Smooth muscle cell (in vitro differentiated cells): Measurements from ENCODE around the gene RBX1. TPM values are rescaled to one million over a fixed set of nuclear protein-coding genes. Genes with fewer than 3 reads are reported as not detected.
A peak's percentile ranks its signal among the peaks of the same experiment; 100 is the strongest.

Experiments used
- DNase-seq: peaks from one replicate; lab custom pipeline; 2025; ENCODE audit not compliant: unreplicated experiment; lab: John Stamatoyannopoulos, UW
- H2AFZ ChIP-seq: fragments of 200-600 bp; sonication (generic); 2 replicates; pipeline ENCODE4 v1.6.0; 2016; ENCODE audit warnings: antibody characterized with exemption, low read depth, mild to moderate bottlenecking
- H3F3A ChIP-seq: fragments of 200-600 bp; sonication (generic); 2 replicates; pipeline ENCODE4 v1.6.0; 2017; ENCODE audit warnings: antibody characterized with exemption, low read depth
- H3K27ac ChIP-seq: fragments of 200-600 bp; sonication (generic); 2 replicates; pipeline ENCODE4 v1.5.1; 2016; ENCODE audit warnings: low read depth, mild to moderate bottlenecking
- H3K27me3 ChIP-seq: fragments of 200-600 bp; sonication (generic); 2 replicates; pipeline ENCODE4 v1.6.1; 2016; ENCODE audit warnings: low read depth, mild to moderate bottlenecking
- H3K36me3 ChIP-seq: fragments of 200-600 bp; sonication (generic); 2 replicates; pipeline ENCODE4 v1.5.1; 2016; ENCODE audit warnings: low read depth
- H3K4me1 ChIP-seq: fragments of 200-600 bp; sonication (generic); 2 replicates; pipeline ENCODE4 v1.5.1; 2016; ENCODE audit warnings: low read depth
- H3K4me2 ChIP-seq: fragments of 200-600 bp; sonication (generic); 2 replicates; pipeline ENCODE4 v1.6.0; 2016; ENCODE audit warnings: mild to moderate bottlenecking
- H3K4me3 ChIP-seq: fragments of 200-600 bp; sonication (generic); 2 replicates; pipeline ENCODE4 v1.5.1; 2016; ENCODE audit warnings: mild to moderate bottlenecking
- H3K79me2 ChIP-seq: fragments of 200-600 bp; sonication (generic); 2 replicates; pipeline ENCODE4 v1.6.0; 2016; ENCODE audit warnings: low read depth, mild to moderate bottlenecking
- H3K9ac ChIP-seq: fragments of 200-600 bp; sonication (generic); 2 replicates; pipeline ENCODE4 v1.6.0; 2016; ENCODE audit warnings: low read depth
- H3K9me3 ChIP-seq: fragments of 200-600 bp; sonication (generic); replicated peaks from 2 replicates; pipeline ENCODE4 v1.5.1; 2016; ENCODE audit warnings: low read depth
- H4K20me1 ChIP-seq: fragments of 200-600 bp; sonication (generic); 2 replicates; pipeline ENCODE4 v1.6.0; 2016; ENCODE audit warnings: low read depth
- WGBS: methylation state at CpG from one replicate; pipeline ENCODE4 v1.1.7; 2016; ENCODE audit warnings: low lambda C conversion rate; 5-methylcytosine and 5-hydroxymethylcytosine counted together
- polyA plus RNA-seq: library from polyadenylated mRNA; unstranded; fragments of >200 nt; fragmentation: Nextera tagmentation; extraction: Ambion mirVana; gene quantifications from 2 replicates; pipeline ENCODE4 v1.2.1, GENCODE V29; 2016
- total RNA-seq: library from RNA; depleted of rRNA; stranded (reverse); fragments of >200 nt; gene quantifications from 2 replicates; pipeline ENCODE4 v1.2.3, GENCODE V29; 2014
- TF ChIP-seq, protein P1 (sequence below): fragments of 200-600 bp; sonication (generic); IDR thresholded peaks from 2 replicates; pipeline ENCODE4 v1.5.1; 2017; ENCODE audit warnings: borderline replicate concordance, mild to moderate bottlenecking, antibody characterized with exemption; ENCODE audit not compliant: insufficient read depth, poor library complexity, severe bottlenecking

RBX1 gene
- total RNA-seq (98.0 and 127 TPM in 2 replicates), polyA plus RNA-seq (276 and 277 TPM in 2 replicates)

DNA sequence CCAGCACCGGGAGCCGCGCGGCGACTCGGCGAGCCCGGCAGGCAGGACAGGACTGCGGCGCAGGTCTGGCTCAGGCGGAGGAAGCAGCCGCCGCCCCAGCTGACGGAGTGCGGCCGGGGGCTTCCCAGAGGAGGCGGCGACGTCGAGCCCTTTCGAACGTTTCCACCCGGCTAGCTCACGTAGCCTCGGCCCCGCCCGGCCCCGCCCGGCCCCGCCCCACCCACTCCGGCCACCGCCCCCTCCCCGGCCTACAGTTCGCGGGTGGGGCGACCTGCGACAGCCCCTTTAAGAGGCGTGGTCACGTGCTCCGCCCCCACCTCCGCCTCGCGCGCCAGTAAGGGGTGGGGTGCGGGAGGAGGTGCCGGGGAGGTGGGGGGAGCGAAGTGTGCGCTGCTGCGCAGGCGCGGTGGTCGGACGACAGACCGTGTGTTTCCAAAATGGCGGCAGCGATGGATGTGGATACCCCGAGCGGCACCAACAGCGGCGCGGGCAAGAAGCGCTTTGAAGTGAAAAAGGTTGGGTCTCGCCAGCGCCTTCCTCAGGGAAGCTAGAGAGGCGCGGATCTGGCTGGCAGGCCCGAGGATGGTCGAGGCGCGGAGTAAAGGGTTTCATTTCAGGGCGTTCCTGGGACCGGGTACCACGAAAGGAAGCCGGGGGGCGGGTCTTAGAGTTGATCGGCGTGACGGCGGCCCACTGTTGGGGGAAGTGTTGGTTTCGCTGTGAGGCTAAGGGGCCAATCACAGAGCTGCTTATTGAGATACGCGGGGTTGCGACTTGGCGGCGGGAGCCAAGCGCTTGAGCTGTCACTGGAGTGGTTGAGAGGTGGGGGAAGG lies at the start of gene RBX1:
RBX1 (plus strand) TSS at position 417 of the 833 bp plus-strand sequence; CDS start at position 438, 21 bp downstream.
- Histone ChIP-seq H3K36me3 (no peaks in the 10 kb centered on the region), H3F3A (peaks cover 4% of the 10 kb centered on the region), H2AFZ (peak within 1 kb of the TSS; percentile 75), H3K4me2 (peak within 1 kb of the TSS; percentile 93), H3K4me1 (peaks cover 11% of the 10 kb centered on the region), H3K9me3 (no peaks in the 10 kb centered on the region), H3K9ac (peak within 1 kb of the TSS; percentile 95), H3K4me3 (peak within 1 kb of the TSS; percentile 68), H4K20me1 (peaks cover 20% of the 10 kb centered on the region), H3K27ac (peak within 1 kb of the TSS; percentile 94), H3K27me3 (no peaks in the 10 kb centered on the region), H3K79me2 (peaks cover 44% of the 10 kb centered on the region)
- TF ChIP-seq, protein P1, sequence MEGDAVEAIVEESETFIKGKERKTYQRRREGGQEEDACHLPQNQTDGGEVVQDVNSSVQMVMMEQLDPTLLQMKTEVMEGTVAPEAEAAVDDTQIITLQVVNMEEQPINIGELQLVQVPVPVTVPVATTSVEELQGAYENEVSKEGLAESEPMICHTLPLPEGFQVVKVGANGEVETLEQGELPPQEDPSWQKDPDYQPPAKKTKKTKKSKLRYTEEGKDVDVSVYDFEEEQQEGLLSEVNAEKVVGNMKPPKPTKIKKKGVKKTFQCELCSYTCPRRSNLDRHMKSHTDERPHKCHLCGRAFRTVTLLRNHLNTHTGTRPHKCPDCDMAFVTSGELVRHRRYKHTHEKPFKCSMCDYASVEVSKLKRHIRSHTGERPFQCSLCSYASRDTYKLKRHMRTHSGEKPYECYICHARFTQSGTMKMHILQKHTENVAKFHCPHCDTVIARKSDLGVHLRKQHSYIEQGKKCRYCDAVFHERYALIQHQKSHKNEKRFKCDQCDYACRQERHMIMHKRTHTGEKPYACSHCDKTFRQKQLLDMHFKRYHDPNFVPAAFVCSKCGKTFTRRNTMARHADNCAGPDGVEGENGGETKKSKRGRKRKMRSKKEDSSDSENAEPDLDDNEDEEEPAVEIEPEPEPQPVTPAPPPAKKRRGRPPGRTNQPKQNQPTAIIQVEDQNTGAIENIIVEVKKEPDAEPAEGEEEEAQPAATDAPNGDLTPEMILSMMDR = no peak
- 1% methylated on average over 55 of the region's 86 CpGs for WGBS
- DNase-seq = peak; percentile 100

DNA sequence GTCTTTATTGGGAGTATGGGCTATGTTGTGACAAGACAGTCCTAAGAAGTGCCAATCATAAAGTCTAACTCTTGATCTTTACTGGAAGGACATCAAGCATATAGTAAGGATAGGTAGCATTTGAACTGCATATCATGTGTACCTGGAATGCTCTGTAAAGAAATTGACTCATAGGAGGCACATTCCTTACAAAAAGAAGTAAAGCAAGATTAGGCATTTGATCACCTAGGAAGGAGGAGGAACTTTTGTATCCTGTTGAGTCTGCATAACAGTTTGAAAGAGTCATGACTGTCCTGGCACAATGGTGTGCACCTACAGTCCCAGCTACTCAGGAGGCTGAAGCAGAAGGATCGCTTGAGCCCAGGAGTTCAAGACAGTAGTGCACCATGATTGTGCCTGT lies 47.1 kb upstream of the RBX1 start:
- no peak overlapping the region for H3K4me2 ChIP-seq
- no peaks in the 10 kb centered on the region for H3K36me3 ChIP-seq
- no peaks in the 10 kb centered on the region for H3K9me3 ChIP-seq
- DNase-seq = no peak
- no peak overlapping the region for H3K9ac ChIP-seq
- H3K27me3 ChIP-seq = no peaks in the 10 kb centered on the region
- H3K4me3 ChIP-seq = no peak overlapping the region
- no peak overlapping the region for H3K27ac ChIP-seq
- no peaks in the 10 kb centered on the region for H3K79me2 ChIP-seq
- TF ChIP-seq, protein P1 = no peak
- H3F3A ChIP-seq = no peaks in the 10 kb centered on the region
- H3K4me1 ChIP-seq = no peaks in the 10 kb centered on the region
- 96% methylated on average over 1 of the region's 1 CpG for WGBS
- no peak overlapping the region for H2AFZ ChIP-seq
- no peaks in the 10 kb centered on the region for H4K20me1 ChIP-seq

DNA sequence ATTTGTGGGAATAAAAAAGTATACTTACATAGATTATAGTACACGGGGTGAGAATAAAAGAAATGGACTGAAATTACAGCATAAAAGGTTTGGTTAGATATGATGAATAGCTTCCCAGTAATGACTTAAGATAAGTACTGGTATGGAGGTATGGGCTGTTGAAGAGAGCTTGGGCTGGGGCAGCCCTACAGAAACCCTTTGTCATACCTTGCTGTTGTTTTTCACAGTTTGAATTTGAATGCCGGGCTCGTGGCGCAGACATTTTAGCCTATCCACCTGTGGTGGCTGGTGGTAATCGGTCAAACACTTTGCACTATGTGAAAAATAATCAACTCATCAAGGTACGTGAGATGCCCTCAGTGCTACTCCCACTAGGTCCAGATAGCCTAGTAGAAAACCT lies 42.3 kb upstream of the RBX1 start:
- Histone ChIP-seq H2AFZ (no peak overlapping the region), H3K79me2 (no peaks in the 10 kb centered on the region), H3K4me1 (no peaks in the 10 kb centered on the region), H3K4me2 (no peak overlapping the region), H3K9me3 (no peaks in the 10 kb centered on the region), H3K9ac (no peak overlapping the region), H3F3A (no peaks in the 10 kb centered on the region), H3K36me3 (peaks cover 6% of the 10 kb centered on the region), H3K27me3 (no peaks in the 10 kb centered on the region), H4K20me1 (no peaks in the 10 kb centered on the region), H3K4me3 (no peak overlapping the region), H3K27ac (no peak overlapping the region)
- DNase-seq = no peak
- TF ChIP-seq, protein P1 = no peak
- WGBS = 95% methylated on average over 6 of the region's 6 CpGs
